K562 (cell line): ENCODE measurements around the gene ITSN1. TPM values are rescaled to one million over a fixed set of nuclear protein-coding genes. Genes with fewer than 3 reads are reported as not detected.

Experiments
- ADNP ChIP-seq: fragments of 200-800 bp; sonication (Bioruptor generic); IDR thresholded peaks from 2 replicates; pipeline ENCODE4 v1.6.1; 2016; ENCODE audit warnings: missing genetic modification characterization, missing compliant biosample characterization
- FOS ChIP-seq: IDR thresholded peaks from 3 replicates; pipeline ENCODE4 v1.6.1; 2011; ENCODE audit not compliant: insufficient read length; ENCODE audit errors: extremely low read depth
- MIER1 ChIP-seq: fragments of 450-650 bp; IDR thresholded peaks from 2 replicates; pipeline ENCODE4 v1.6.1; 2016; ENCODE audit warnings: antibody characterized with exemption, mild to moderate bottlenecking, low read depth
- NFIC ChIP-seq: fragments of 450-650 bp; IDR thresholded peaks from 2 replicates; pipeline ENCODE4 v1.6.1; 2017; ENCODE audit warnings: mild to moderate bottlenecking, inconsistent platforms
- RCOR1 ChIP-seq, 2 experiments: IDR thresholded peaks; 2 replicates each; pipeline ENCODE4 v1.6.1; 2012; ENCODE audit warnings: low read depth in 2 of 2, low read length in 2 of 2, borderline replicate concordance in 1 of 2, improper control_type of control experiment in 1 of 2
- SUPT5H ChIP-seq: fragments of 450-650 bp; IDR thresholded peaks from 2 replicates; pipeline ENCODE4 v1.6.1; 2016
- YY1 ChIP-seq, 3 experiments: IDR thresholded peaks; 2 replicates each; pipeline ENCODE4 v1.6.1; 2011; ENCODE audit warnings: low read length in 2 of 3, mild to moderate bottlenecking in 2 of 3, moderate library complexity in 2 of 3, borderline replicate concordance in 1 of 3, control low read depth in 1 of 3, low read depth in 1 of 3; ENCODE audit not compliant: insufficient read depth in 3 of 3, insufficient replicate concordance in 2 of 3, control insufficient read depth in 1 of 3, insufficient read length in 1 of 3; ENCODE audit errors: extremely low read depth in 1 of 3
- polyA plus RNA-seq, 8 experiments: library from polyadenylated mRNA; depleted of rRNA in 4 of 8; stranded (reverse) in 5 of 8; unstranded in 3 of 8; fragments of >200 nt; fragmentation: Nextera tagmentation in 2 of 8; fragmentation: Illumina TruSeq in 1 of 8; extraction: Ambion mirVana in 2 of 8; extraction: Trizol in 1 of 8; gene quantifications; 2 replicates each; pipeline versions ENCODE4 v1.2.1 to v1.2.3, GENCODE V29; 2011 to 2014; ENCODE audit warnings: inconsistent platforms in 1 of 8, missing spikeins in 1 of 8
- total RNA-seq, 7 experiments: library from RNA; depleted of rRNA in 6 of 7; stranded (reverse); fragments of >200 nt in 6 of 7; fragmentation: Illumina TruSeq in 2 of 7; extraction: Trizol in 2 of 7; gene quantifications; 2 replicates each; pipeline versions ENCODE4 v1.2.1 to v1.2.3, GENCODE V29; 2011 to 2021; ENCODE audit warnings: low replicate concordance in 1 of 7
- TF ChIP-seq, protein P1 (sequence below): sonication (generic); formaldehyde crosslinking; IDR thresholded peaks from 2 replicates; pipeline ENCODE4 v1.8.1; 2023; ENCODE audit warnings: missing genetic modification reagents, mild to moderate bottlenecking, borderline replicate concordance
- TF ChIP-seq, protein P2 (sequence below): sonication (generic); IDR thresholded peaks from 2 replicates; pipeline ENCODE4 v1.6.1; 2016

Gene ITSN1
- total and polyA plus RNA-seq, 9 of the 15 experiments (the other 6 are each of a cell fraction or from before 2014, with no cell fraction given) = 1.1 to 12.6 (median 4.8) TPM

DNA sequence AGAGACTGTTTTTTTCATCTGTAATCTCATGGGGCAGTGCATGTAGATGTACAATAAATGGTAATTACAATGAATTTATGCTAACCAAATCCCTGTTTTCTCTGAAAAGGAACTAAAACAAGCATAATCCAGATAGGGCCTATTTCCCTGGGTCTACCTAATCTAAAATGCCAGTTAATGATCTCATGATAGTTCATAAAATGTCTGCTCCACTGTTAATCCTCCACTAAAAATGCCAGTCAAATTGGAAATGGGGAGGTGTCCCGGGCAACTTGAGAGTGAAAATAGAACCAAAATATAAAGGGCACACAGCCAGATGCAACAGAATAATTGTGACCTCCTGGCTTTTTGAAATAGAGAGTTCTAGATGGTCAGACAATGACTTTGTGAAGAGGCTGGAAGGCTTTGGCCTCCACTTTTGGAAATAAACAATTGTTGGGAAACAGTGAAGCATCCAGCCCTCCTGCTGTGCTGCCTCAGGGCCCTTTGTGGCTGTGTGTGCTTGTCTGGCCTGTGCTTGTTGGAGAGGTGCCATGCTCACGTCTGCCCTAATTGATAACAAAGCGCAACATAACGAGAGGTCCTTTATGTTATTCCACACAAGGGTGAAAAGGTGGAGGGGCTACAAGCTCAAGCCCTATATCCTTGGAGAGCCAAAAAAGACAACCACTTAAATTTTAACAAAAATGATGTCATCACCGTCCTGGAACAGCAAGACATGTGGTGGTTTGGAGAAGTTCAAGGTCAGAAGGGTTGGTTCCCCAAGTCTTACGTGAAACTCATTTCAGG lies 175.6 kb downstream of the ITSN1 start (continued):
- TF ChIP-seq, protein P1, sequence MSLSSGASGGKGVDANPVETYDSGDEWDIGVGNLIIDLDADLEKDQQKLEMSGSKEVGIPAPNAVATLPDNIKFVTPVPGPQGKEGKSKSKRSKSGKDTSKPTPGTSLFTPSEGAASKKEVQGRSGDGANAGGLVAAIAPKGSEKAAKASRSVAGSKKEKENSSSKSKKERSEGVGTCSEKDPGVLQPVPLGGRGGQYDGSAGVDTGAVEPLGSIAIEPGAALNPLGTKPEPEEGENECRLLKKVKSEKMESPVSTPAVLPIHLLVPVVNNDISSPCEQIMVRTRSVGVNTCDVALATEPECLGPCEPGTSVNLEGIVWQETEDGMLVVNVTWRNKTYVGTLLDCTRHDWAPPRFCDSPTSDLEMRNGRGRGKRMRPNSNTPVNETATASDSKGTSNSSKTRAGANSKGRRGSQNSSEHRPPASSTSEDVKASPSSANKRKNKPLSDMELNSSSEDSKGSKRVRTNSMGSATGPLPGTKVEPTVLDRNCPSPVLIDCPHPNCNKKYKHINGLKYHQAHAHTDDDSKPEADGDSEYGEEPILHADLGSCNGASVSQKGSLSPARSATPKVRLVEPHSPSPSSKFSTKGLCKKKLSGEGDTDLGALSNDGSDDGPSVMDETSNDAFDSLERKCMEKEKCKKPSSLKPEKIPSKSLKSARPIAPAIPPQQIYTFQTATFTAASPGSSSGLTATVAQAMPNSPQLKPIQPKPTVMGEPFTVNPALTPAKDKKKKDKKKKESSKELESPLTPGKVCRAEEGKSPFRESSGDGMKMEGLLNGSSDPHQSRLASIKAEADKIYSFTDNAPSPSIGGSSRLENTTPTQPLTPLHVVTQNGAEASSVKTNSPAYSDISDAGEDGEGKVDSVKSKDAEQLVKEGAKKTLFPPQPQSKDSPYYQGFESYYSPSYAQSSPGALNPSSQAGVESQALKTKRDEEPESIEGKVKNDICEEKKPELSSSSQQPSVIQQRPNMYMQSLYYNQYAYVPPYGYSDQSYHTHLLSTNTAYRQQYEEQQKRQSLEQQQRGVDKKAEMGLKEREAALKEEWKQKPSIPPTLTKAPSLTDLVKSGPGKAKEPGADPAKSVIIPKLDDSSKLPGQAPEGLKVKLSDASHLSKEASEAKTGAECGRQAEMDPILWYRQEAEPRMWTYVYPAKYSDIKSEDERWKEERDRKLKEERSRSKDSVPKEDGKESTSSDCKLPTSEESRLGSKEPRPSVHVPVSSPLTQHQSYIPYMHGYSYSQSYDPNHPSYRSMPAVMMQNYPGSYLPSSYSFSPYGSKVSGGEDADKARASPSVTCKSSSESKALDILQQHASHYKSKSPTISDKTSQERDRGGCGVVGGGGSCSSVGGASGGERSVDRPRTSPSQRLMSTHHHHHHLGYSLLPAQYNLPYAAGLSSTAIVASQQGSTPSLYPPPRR = no peak
- no peak for TF ChIP-seq YY1 (IDR thresholded peaks at IDR 0.05; ENCODE audit: borderline replicate concordance in 1 of 3, control insufficient read depth in 1 of 3, extremely low read depth in 1 of 3, insufficient read depth in 3 of 3, insufficient read length in 1 of 3, insufficient replicate concordance in 2 of 3, low read depth in 1 of 3, low read length in 2 of 3)
- no peak for TF ChIP-seq RCOR1 (IDR thresholded peaks at IDR 0.05; ENCODE audit: borderline replicate concordance in 1 of 2, low read depth in 2 of 2, low read length in 2 of 2)
- TF ChIP-seq FOS = no peak
- TF ChIP-seq MIER1 = no peak
- no peak for TF ChIP-seq ADNP
- TF ChIP-seq SUPT5H = no peak
- TF ChIP-seq NFIC = peak; percentile 83
- TF ChIP-seq, protein P2, sequence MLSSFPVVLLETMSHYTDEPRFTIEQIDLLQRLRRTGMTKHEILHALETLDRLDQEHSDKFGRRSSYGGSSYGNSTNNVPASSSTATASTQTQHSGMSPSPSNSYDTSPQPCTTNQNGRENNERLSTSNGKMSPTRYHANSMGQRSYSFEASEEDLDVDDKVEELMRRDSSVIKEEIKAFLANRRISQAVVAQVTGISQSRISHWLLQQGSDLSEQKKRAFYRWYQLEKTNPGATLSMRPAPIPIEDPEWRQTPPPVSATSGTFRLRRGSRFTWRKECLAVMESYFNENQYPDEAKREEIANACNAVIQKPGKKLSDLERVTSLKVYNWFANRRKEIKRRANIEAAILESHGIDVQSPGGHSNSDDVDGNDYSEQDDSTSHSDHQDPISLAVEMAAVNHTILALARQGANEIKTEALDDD = no peak
